Activated CD8-positive, alpha-beta memory T cell treated with anti-CD3 and anti-CD28 coated beads, Interleukin-2, amount 50 U/mL, for 4 hours (primary cell): ENCODE data around the gene PRR5.
A peak's percentile ranks its signal among the peaks of the same experiment; 100 is the strongest.
"Not testable (repeated sequence)": the region's sequence is repeated elsewhere in the genome, so short reads cannot be mapped to it uniquely, and the experiment has no call there.

Experiments used
- DNase-seq: peaks from one replicate; pipeline ENCODE4 v3.0.0-alpha.2; 2020

The PRR5 gene

GRCh38 chr22:44737406-44738346 lies 35.7 kb downstream of the PRR5 start:
- DNase-seq = no peak

GRCh38 chr22:44738347-44738715 lies 36.3 kb downstream of the PRR5 start:
- no peak for DNase-seq

GRCh38 chr22:44739024-44739423 lies 37.0 kb downstream of the PRR5 start:
- DNase-seq = no peak

- DNase-seq = not testable (repeated sequence)
These were observed 37.7 kb downstream of the PRR5 start for GRCh38 chr22:44739666-44740065.

GRCh38 chr22:44740307-44740706 lies 38.3 kb downstream of the PRR5 start:
- DNase-seq = no peak

GRCh38 chr22:44741929-44742328 lies 39.9 kb downstream of the PRR5 start:
- DNase-seq = no peak

GRCh38 chr22:44743247-44743646 lies 41.2 kb downstream of the PRR5 start:
- DNase-seq = no peak

- no peak for DNase-seq
These were observed 41.8 kb downstream of the PRR5 start for GRCh38 chr22:44743804-44744211.

- no peak for DNase-seq
These were observed 44.1 kb downstream of the PRR5 start for GRCh38 chr22:44745853-44746789.

GRCh38 chr22:44747784-44748127 lies 45.8 kb downstream of the PRR5 start:
- DNase-seq = not testable (repeated sequence)

- DNase-seq = no peak
These were observed 46.5 kb downstream of the PRR5 start for GRCh38 chr22:44748524-44748923.

- DNase-seq = no peak
These were observed 48.5 kb downstream of the PRR5 start for GRCh38 chr22:44750481-44750880.

- DNase-seq = peak; percentile 37
These were observed 50.5 kb downstream of the PRR5 start, which contains the start of gene ARHGAP8 for GRCh38 chr22:44752285-44753188. ARHGAP8 (plus strand) TSS chr22:44752575; CDS start chr22:44786528, 33,953 bp downstream.

- DNase-seq = no peak
These were observed 51.4 kb downstream of the PRR5 start for GRCh38 chr22:44753189-44754042.

- DNase-seq = no peak
These were observed 53.0 kb downstream of the PRR5 start for GRCh38 chr22:44754998-44755397.

GRCh38 chr22:44755417-44755816 lies 53.4 kb downstream of the PRR5 start:
- DNase-seq = no peak

- DNase-seq = no peak
These were observed 54.0 kb downstream of the PRR5 start for GRCh38 chr22:44755956-44756361.

GRCh38 chr22:44758344-44758973 lies 56.5 kb downstream of the PRR5 start:
- no peak for DNase-seq

GRCh38 chr22:44759001-44759400 lies 57.0 kb downstream of the PRR5 start:
- no peak for DNase-seq

- no peak for DNase-seq
These were observed 57.7 kb downstream of the PRR5 start for GRCh38 chr22:44759430-44760310.
